H1 (cell line): Measurements from ENCODE around the gene C9orf50. TPM values are rescaled to one million over a fixed set of nuclear protein-coding genes. Genes with fewer than 3 reads are reported as not detected.

ENCODE experiments used
- CEBPB ChIP-seq: IDR thresholded peaks from 2 replicates; pipeline ENCODE4 v1.6.1; 2012; ENCODE audit warnings: low read depth, low read length
- HDAC2 ChIP-seq, 2 experiments: fragments of 300-600 bp in 1 of 2; sonication (generic) in 1 of 2; IDR thresholded peaks; 2 replicates each; pipeline ENCODE4 v1.6.1; 2011 to 2012; ENCODE audit warnings: low read depth in 2 of 2, low read length in 2 of 2, mild to moderate bottlenecking in 2 of 2, moderate library complexity in 2 of 2, borderline replicate concordance in 1 of 2, inconsistent platforms in 1 of 2
- KDM1A ChIP-seq: fragments of 200-600, 300-600 bp; sonication (generic); IDR thresholded peaks from 2 replicates; pipeline ENCODE4 v1.7.1; 2016; ENCODE audit warnings: mild to moderate bottlenecking, low read length, borderline replicate concordance
- SP1 ChIP-seq: IDR thresholded peaks from 2 replicates; pipeline ENCODE4 v1.6.1; 2011; ENCODE audit warnings: low read depth, low read length
- SRF ChIP-seq: IDR thresholded peaks from 2 replicates; pipeline ENCODE4 v1.6.1; 2011; ENCODE audit warnings: mild to moderate bottlenecking, low read depth, low read length, moderate library complexity
- ZNF274 ChIP-seq: IDR thresholded peaks from 2 replicates; pipeline ENCODE4 v1.7.0; 2012; ENCODE audit warnings: low read length, borderline replicate concordance; ENCODE audit errors: extremely low read depth
- polyA plus RNA-seq, 7 experiments: library from polyadenylated mRNA; depleted of rRNA in 3 of 7; stranded (reverse) in 5 of 7; unstranded in 2 of 7; fragments of >200 nt in 5 of 7; fragments of 200-250 nt in 2 of 7; gene quantifications; 1 replicate in 5 of 7; 2 replicates in 1 of 7; 4 replicates in 1 of 7; pipeline versions ENCODE4 v1.2.1 to v1.2.3, GENCODE V29; 2011 to 2013; ENCODE audit warnings: missing spikeins in 2 of 7, mixed read lengths in 2 of 7
- total RNA-seq: library from RNA; stranded (reverse); fragmentation: NEBNext Ultra II Directional; extraction: Animal tissue kit (Norgen Biotek cat#: 25700); gene quantifications from 2 replicates; pipeline ENCODE4 v1.2.1, GENCODE V29; 2021
- TF ChIP-seq, protein P1 (sequence below): fragments of 300-600 bp; sonication (generic); IDR thresholded peaks from 2 replicates; pipeline ENCODE4 v1.7.1; 2012; ENCODE audit warnings: low read length, moderate library complexity, mild to moderate bottlenecking, inconsistent platforms; ENCODE audit not compliant: insufficient replicate concordance

C9orf50 gene
- total and polyA plus RNA-seq, 2 of the 8 experiments (the other 6 are each of a cell fraction or from before 2014, with no cell fraction given), result not detected

DNA sequence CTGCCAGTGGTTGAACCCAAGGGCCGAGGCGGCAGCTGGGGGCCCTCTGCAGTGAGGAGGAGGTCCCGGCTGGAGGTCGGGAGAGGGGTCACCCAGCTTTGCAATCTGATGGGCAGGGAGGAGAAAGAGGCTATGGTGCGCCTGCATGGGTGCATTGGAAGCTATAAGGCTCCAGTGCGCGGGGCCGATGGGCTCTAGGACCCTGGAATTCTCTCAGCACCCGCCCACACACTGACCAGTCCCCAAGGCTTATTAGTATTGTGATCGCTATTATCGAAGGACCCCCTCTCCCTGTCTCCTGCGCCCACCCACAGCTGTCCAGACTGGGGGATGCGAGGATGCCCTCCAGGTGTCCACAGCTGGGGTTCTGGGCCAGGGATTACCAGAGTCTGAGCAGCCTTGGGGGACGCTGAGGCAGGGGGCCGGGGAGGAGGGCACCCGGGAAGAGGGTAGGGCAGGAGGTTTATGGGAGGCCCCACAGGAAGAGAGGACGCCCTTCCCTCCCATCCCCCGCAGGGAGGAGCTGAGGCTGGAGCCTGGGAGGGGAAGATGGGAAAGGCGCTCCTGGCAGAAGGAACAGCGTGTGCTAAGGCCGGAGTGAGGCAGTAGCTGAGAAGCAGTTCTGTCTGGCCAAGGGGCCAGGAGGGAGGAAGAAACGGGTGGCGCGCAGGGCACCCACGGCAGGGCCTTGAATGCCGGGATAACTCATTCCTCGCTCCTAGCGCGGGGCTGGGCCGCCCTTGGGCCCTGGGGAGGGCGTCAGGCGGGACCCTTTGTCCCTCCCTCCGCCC is 24.2 kb downstream of the C9orf50 start (continued):
- TF ChIP-seq, protein P1, sequence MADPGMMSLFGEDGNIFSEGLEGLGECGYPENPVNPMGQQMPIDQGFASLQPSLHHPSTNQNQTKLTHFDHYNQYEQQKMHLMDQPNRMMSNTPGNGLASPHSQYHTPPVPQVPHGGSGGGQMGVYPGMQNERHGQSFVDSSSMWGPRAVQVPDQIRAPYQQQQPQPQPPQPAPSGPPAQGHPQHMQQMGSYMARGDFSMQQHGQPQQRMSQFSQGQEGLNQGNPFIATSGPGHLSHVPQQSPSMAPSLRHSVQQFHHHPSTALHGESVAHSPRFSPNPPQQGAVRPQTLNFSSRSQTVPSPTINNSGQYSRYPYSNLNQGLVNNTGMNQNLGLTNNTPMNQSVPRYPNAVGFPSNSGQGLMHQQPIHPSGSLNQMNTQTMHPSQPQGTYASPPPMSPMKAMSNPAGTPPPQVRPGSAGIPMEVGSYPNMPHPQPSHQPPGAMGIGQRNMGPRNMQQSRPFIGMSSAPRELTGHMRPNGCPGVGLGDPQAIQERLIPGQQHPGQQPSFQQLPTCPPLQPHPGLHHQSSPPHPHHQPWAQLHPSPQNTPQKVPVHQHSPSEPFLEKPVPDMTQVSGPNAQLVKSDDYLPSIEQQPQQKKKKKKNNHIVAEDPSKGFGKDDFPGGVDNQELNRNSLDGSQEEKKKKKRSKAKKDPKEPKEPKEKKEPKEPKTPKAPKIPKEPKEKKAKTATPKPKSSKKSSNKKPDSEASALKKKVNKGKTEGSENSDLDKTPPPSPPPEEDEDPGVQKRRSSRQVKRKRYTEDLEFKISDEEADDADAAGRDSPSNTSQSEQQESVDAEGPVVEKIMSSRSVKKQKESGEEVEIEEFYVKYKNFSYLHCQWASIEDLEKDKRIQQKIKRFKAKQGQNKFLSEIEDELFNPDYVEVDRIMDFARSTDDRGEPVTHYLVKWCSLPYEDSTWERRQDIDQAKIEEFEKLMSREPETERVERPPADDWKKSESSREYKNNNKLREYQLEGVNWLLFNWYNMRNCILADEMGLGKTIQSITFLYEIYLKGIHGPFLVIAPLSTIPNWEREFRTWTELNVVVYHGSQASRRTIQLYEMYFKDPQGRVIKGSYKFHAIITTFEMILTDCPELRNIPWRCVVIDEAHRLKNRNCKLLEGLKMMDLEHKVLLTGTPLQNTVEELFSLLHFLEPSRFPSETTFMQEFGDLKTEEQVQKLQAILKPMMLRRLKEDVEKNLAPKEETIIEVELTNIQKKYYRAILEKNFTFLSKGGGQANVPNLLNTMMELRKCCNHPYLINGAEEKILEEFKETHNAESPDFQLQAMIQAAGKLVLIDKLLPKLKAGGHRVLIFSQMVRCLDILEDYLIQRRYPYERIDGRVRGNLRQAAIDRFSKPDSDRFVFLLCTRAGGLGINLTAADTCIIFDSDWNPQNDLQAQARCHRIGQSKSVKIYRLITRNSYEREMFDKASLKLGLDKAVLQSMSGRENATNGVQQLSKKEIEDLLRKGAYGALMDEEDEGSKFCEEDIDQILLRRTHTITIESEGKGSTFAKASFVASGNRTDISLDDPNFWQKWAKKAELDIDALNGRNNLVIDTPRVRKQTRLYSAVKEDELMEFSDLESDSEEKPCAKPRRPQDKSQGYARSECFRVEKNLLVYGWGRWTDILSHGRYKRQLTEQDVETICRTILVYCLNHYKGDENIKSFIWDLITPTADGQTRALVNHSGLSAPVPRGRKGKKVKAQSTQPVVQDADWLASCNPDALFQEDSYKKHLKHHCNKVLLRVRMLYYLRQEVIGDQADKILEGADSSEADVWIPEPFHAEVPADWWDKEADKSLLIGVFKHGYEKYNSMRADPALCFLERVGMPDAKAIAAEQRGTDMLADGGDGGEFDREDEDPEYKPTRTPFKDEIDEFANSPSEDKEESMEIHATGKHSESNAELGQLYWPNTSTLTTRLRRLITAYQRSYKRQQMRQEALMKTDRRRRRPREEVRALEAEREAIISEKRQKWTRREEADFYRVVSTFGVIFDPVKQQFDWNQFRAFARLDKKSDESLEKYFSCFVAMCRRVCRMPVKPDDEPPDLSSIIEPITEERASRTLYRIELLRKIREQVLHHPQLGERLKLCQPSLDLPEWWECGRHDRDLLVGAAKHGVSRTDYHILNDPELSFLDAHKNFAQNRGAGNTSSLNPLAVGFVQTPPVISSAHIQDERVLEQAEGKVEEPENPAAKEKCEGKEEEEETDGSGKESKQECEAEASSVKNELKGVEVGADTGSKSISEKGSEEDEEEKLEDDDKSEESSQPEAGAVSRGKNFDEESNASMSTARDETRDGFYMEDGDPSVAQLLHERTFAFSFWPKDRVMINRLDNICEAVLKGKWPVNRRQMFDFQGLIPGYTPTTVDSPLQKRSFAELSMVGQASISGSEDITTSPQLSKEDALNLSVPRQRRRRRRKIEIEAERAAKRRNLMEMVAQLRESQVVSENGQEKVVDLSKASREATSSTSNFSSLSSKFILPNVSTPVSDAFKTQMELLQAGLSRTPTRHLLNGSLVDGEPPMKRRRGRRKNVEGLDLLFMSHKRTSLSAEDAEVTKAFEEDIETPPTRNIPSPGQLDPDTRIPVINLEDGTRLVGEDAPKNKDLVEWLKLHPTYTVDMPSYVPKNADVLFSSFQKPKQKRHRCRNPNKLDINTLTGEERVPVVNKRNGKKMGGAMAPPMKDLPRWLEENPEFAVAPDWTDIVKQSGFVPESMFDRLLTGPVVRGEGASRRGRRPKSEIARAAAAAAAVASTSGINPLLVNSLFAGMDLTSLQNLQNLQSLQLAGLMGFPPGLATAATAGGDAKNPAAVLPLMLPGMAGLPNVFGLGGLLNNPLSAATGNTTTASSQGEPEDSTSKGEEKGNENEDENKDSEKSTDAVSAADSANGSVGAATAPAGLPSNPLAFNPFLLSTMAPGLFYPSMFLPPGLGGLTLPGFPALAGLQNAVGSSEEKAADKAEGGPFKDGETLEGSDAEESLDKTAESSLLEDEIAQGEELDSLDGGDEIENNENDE, result no peak
- peak; percentile 70 to 72; a peak in 1 of 4 replicates for TF ChIP-seq HDAC2 (IDR thresholded peaks at IDR 0.05; ENCODE audit: borderline replicate concordance in 1 of 2, low read depth in 2 of 2, low read length in 2 of 2)
- TF ChIP-seq KDM1A, result peak; percentile 76; the same call in 1 of the 2 replicates
- no peak for TF ChIP-seq ZNF274
- peak; percentile 62 for TF ChIP-seq SP1
- no peak for TF ChIP-seq CEBPB
- TF ChIP-seq SRF, result no peak
